SH-SY5Y (cell line): ENCODE data around the gene YAF2.

Experiments used
- GATA2 ChIP-seq: IDR thresholded peaks from 2 replicates; pipeline ENCODE4 v1.6.1; 2011; ENCODE audit warnings: mild to moderate bottlenecking, low read depth, low read length
- GATA3 ChIP-seq: IDR thresholded peaks from 2 replicates; pipeline ENCODE4 v1.6.1; 2011; ENCODE audit warnings: low read depth, mild to moderate bottlenecking, low read length, moderate library complexity

DNA sequence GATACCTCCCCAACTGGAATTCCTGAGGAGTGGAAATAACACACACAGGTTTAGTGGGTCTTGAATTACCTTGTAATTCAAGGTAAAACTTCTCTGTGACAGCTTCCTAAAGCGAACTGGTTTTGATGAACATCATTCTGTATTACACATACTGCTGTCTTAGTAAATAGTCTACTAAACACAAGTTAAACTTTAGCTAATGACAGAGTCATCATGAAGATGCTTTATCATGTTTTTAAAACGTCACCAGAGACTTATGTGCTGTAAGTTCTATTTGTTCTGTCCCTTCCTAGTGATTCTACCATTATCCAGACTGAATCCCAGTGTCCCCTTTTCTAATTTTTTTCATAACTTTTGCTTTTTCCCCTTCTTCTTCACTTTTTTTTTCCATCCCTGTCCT is 81.8 kb downstream of the YAF2 start:
- no peak for TF ChIP-seq GATA2
- no peak for TF ChIP-seq GATA3
